ENCODE measurements around the gene KCNK1.

DNA sequence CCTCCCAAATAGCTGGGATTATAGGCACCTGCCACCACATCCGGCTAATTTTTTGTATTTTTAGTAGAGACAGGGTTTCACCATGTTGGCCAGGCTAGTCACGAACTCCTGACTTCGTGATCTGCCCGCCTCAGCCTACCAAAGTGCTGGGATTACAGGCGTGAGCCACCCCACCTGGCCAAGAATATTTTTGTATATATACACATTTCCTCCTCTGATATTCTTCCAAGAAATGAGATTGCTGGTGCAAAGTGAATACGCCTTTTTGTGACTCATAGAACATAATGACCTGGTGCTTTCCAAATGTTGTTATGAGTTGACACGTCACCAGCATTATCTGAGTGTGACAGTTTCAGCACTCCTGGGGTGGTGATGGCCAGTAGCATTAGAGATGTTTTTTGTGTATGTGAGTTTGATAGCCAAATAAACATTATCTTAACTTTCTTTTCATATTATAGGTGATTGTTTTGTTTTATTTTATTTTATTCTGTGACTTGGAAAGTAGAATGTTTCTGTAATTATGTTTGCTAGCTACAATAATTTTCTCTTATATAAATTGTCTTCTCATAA, 54.9 kb downstream of the KCNK1 start:
- TF ChIP-seq ZFP36 (IDR thresholded peaks at IDR 0.05; ENCODE audit: borderline replicate concordance, partially characterized antibody) (no peak), NR3C1 (IDR thresholded peaks at IDR 0.05) (no peak), PHF8 (IDR thresholded peaks at IDR 0.05; ENCODE audit: borderline replicate concordance, low read depth) (no peak), MYC (IDR thresholded peaks at IDR 0.05; ENCODE audit: borderline replicate concordance, low read length) (no peak), JUN (IDR thresholded peaks at IDR 0.05) (no peak), E2F6 (IDR thresholded peaks at IDR 0.05; ENCODE audit: borderline replicate concordance, low read depth) (no peak), POLR2A (IDR thresholded peaks at IDR 0.05; ENCODE audit: low read length) (no peak), POLR2AphosphoS2 (conservative IDR thresholded peaks at IDR 0.05; ENCODE audit: low read length) (no peak)
- TF ChIP-seq, protein P1, sequence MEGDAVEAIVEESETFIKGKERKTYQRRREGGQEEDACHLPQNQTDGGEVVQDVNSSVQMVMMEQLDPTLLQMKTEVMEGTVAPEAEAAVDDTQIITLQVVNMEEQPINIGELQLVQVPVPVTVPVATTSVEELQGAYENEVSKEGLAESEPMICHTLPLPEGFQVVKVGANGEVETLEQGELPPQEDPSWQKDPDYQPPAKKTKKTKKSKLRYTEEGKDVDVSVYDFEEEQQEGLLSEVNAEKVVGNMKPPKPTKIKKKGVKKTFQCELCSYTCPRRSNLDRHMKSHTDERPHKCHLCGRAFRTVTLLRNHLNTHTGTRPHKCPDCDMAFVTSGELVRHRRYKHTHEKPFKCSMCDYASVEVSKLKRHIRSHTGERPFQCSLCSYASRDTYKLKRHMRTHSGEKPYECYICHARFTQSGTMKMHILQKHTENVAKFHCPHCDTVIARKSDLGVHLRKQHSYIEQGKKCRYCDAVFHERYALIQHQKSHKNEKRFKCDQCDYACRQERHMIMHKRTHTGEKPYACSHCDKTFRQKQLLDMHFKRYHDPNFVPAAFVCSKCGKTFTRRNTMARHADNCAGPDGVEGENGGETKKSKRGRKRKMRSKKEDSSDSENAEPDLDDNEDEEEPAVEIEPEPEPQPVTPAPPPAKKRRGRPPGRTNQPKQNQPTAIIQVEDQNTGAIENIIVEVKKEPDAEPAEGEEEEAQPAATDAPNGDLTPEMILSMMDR (IDR thresholded peaks at IDR 0.05), result no peak
- TF ChIP-seq, protein P2, sequence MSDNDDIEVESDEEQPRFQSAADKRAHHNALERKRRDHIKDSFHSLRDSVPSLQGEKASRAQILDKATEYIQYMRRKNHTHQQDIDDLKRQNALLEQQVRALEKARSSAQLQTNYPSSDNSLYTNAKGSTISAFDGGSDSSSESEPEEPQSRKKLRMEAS (IDR thresholded peaks at IDR 0.05), result no peak
